Endothelial cell of umbilical vein (primary cell): ENCODE measurements around the gene TMEFF2.

ENCODE experiments used
- EZH2 ChIP-seq: IDR thresholded peaks from 2 replicates; pipeline ENCODE4 v1.6.1; 2012; ENCODE audit warnings: borderline replicate concordance, low read depth, mild to moderate bottlenecking, moderate library complexity, low read length, inconsistent platforms; ENCODE audit not compliant: severe bottlenecking
- GATA2 ChIP-seq: IDR thresholded peaks from 2 replicates; pipeline ENCODE4 v1.7.0; 2011; ENCODE audit warnings: low read depth, mild to moderate bottlenecking, moderate library complexity, mixed read lengths, low read length; ENCODE audit not compliant: insufficient read length, insufficient read depth
- JUN ChIP-seq: IDR thresholded peaks from 2 replicates; pipeline ENCODE4 v1.6.1; 2011; ENCODE audit warnings: borderline replicate concordance, low read depth; ENCODE audit not compliant: insufficient read length, insufficient read depth
- POLR2A ChIP-seq: IDR thresholded peaks from 2 replicates; pipeline ENCODE4 v1.6.1; 2012; ENCODE audit warnings: low read depth, mild to moderate bottlenecking, control low read depth, low read length
- POLR2AphosphoS5 ChIP-seq: IDR thresholded peaks from 2 replicates; pipeline ENCODE4 v1.6.1; 2012; ENCODE audit warnings: low read depth, mild to moderate bottlenecking, control low read depth, low read length, moderate library complexity; ENCODE audit not compliant: insufficient read depth
- TF ChIP-seq, protein P1 (sequence below), 2 donors: IDR thresholded peaks; 1 replicate in 1 of 2; 2 replicates in 1 of 2; pipeline ENCODE4 v1.5.1; 2011; ENCODE audit warnings: low read length in 2 of 2, mild to moderate bottlenecking in 2 of 2, moderate library complexity in 2 of 2, control low read depth in 1 of 2, inconsistent platforms in 1 of 2, low read depth in 1 of 2; ENCODE audit not compliant: insufficient read depth in 1 of 2; ENCODE audit errors: extremely low read depth in 1 of 2
- TF ChIP-seq, protein P2 (sequence below): IDR thresholded peaks from 2 replicates; pipeline ENCODE4 v1.6.1; 2011; ENCODE audit not compliant: insufficient read depth, insufficient read length

DNA sequence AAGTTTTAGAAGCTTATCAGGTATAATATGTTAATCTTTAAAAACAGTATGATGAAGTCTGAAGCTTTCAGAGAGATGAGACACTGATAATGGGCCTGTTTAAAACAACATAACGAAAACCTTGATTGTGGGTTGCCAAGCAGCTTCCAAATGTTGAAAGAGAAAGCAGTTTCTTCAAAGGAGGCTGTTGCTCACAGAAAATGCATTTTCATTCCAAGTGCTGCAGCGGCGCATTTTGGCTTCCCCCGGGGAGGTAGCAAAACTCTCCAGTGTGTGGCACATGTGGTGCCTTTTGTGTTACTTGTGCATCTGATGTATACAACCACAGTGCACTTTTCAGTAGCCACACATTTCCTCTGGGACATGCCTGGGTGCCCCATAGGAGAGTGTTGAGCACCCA lies 66.1 kb downstream of the TMEFF2 start:
- TF ChIP-seq, protein P1, sequence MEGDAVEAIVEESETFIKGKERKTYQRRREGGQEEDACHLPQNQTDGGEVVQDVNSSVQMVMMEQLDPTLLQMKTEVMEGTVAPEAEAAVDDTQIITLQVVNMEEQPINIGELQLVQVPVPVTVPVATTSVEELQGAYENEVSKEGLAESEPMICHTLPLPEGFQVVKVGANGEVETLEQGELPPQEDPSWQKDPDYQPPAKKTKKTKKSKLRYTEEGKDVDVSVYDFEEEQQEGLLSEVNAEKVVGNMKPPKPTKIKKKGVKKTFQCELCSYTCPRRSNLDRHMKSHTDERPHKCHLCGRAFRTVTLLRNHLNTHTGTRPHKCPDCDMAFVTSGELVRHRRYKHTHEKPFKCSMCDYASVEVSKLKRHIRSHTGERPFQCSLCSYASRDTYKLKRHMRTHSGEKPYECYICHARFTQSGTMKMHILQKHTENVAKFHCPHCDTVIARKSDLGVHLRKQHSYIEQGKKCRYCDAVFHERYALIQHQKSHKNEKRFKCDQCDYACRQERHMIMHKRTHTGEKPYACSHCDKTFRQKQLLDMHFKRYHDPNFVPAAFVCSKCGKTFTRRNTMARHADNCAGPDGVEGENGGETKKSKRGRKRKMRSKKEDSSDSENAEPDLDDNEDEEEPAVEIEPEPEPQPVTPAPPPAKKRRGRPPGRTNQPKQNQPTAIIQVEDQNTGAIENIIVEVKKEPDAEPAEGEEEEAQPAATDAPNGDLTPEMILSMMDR (IDR thresholded peaks at IDR 0.05; ENCODE audit: extremely low read depth in 1 of 2, insufficient read depth in 1 of 2, low read depth in 1 of 2, low read length in 2 of 2): no peak
- TF ChIP-seq POLR2A (no peak), EZH2 (no peak), POLR2AphosphoS5 (no peak), JUN (no peak), GATA2 (no peak)
- TF ChIP-seq, protein P2, sequence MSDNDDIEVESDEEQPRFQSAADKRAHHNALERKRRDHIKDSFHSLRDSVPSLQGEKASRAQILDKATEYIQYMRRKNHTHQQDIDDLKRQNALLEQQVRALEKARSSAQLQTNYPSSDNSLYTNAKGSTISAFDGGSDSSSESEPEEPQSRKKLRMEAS: no peak
